HS-5 (cell line): Measurements from ENCODE around the gene ZFPM1.

Experiments
- DNase-seq: peaks from one replicate; pipeline ENCODE4 v3.0.0-alpha.2; 2012; ENCODE audit warnings: low read depth

Gene ZFPM1

DNA sequence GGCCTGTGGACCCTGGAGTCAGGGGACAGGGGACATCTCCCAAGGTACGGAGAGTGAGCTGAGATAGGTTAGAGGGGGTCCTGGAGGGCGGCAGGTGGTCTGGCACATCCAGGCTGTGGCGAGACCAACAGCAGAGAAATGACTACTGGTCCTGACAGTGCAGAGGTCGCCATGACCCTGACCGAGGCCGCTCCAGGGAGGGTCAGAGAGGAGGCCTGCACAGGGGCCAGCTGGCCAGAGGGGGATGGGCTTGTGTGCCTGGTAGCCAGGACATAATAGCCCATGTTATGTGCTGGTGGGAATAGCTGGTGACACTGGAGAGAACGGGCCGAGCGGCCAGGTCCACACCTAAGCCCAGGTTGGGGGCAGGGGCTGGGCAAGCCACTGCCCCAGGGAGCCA, 76.5 kb downstream of the ZFPM1 start:
- DNase-seq: no peak

- no peak for DNase-seq
Observed at GRCh38 chr16:88530051-88530857, 77.2 kb downstream of the ZFPM1 start.

DNA sequence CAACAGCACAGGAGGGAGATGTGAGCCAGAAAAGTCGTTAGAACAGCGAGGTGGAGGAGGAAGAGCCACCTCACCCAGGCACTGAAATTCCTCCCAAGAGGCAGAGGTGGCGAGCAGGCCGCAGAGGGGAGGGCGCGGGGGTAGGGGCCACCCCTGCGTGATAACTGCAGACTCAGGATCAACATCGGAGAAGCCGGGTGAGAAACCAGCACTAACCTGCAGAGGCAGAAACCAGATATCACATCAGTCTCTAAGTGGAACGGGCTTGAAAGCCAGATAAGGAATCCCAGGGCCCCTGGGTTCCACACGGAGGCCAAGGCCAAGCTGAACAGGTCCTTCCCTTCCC, 77.8 kb downstream of the ZFPM1 start:
- DNase-seq: no peak

DNA sequence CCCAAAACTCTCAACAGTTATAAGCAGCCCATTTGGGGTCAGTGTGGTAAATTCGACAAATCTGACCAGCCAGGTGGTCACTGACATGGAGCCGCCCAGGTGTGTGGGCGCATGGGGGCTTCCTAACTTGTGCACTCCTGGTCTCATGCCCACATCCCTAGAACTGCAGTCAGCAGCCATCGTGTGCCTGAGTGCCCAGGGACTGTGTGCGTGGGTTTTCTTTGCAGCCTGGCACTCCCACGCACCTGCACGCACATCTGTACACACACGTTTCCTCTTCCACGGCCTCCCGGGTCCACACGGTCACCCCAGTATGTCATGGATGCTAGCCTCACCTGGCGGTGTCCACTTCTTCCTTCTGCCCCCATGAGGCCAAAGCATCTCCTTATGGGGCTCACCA, 78.3 kb downstream of the ZFPM1 start:
- no peak for DNase-seq

DNA sequence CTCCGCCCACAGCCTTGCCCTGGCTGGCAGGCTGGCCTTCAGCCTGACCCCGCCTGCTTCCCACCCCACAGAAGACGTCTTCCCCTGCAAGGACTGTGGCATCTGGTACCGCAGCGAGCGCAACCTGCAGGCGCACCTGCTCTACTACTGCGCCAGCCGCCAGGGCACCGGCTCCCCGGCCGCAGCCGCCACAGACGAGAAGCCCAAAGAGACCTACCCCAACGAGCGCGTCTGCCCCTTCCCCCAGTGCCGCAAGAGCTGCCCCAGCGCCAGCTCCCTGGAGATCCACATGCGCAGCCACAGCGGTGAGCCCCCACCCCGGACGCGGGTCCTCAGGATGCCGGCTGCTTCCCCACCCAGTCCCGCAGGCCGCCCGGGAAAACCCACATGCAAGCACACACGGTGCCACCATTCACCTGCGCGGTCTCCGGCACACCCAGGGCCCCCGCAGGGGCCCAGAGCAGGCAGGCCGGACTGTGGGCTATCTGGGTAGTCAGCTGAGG, 78.9 kb downstream of the ZFPM1 start:
- no peak for DNase-seq

- DNase-seq: no peak
Observed at GRCh38 chr16:88532434-88533241, 79.6 kb downstream of the ZFPM1 start.

DNA sequence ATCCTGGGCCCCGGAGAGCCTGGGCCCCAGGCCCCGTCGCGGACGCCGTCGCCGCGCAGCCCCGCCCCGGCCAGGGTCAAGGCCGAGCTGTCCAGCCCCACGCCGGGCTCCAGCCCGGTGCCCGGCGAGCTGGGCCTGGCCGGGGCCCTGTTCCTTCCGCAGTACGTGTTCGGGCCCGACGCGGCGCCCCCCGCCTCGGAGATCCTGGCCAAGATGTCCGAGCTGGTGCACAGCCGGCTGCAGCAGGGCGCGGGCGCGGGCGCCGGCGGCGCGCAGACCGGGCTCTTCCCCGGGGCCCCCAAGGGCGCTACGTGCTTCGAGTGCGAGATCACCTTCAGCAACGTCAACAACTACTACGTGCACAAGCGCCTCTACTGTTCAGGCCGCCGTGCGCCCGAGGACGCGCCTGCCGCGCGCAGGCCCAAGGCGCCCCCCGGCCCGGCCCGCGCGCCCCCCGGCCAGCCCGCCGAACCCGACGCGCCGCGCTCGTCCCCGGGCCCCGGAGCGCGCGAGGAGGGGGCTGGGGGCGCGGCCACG, 80.4 kb downstream of the ZFPM1 start:
- peak; percentile 13 for DNase-seq

- DNase-seq: no peak
Observed at GRCh38 chr16:88533932-88534637, 81.0 kb downstream of the ZFPM1 start.

DNA sequence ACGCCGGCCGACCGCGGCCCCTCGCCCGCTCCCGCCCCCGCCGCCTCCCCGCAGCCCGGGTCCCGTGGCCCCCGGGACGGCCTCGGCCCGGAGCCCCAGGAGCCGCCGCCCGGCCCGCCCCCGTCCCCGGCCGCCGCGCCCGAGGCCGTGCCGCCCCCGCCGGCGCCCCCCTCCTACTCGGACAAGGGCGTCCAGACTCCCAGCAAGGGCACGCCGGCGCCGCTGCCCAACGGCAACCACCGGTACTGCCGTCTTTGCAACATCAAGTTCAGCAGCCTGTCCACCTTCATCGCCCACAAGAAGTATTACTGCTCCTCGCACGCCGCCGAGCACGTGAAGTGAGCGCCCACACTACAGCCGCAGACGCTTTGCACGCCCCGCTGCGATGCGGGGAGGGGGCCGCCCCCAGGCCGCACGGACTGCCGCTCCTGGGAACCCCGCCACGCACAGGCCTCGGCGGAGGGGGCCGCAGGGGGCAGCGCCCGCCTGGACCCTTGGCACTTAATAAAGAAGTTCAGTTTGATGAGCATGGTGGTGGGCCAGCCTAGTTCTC, 81.6 kb downstream of the ZFPM1 start:
- DNase-seq: no peak

DNA sequence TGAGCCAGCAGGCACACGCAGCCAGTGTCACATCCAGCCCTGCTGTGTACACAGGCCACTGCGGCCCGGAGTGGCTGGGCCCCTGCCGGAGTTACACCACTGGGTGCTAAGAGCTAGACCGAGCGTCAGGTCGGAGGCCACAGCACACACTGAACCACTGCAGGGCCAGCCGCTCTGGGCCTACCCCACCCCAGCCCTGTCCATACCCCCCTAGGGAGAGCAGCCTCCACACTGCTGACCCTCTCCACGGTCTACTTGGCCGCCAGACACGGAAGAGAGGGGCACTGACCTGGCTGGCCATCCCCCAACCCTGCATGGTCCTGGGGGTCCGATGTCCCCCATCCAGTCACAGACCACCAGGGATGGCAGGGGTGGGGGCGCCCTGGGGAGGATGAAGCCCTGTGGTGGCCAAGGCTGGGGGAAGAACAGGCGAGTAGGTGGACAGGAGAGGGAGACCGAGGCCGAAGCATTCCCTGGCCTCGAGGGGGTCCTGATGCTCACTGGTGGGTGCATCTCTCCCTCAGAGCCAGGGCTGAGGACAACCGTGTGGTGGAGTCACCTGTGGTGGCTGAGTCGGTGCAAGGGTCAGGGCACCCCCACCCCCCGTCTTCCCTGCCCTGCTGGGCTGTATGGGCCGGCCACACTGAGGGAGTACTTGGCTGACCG, 82.2 kb downstream of the ZFPM1 start:
- no peak for DNase-seq

GRCh38 chr16:88535857-88536222, 82.8 kb downstream of the ZFPM1 start:
- DNase-seq: no peak

GRCh38 chr16:88536510-88536909, 83.4 kb downstream of the ZFPM1 start:
- no peak for DNase-seq

DNA sequence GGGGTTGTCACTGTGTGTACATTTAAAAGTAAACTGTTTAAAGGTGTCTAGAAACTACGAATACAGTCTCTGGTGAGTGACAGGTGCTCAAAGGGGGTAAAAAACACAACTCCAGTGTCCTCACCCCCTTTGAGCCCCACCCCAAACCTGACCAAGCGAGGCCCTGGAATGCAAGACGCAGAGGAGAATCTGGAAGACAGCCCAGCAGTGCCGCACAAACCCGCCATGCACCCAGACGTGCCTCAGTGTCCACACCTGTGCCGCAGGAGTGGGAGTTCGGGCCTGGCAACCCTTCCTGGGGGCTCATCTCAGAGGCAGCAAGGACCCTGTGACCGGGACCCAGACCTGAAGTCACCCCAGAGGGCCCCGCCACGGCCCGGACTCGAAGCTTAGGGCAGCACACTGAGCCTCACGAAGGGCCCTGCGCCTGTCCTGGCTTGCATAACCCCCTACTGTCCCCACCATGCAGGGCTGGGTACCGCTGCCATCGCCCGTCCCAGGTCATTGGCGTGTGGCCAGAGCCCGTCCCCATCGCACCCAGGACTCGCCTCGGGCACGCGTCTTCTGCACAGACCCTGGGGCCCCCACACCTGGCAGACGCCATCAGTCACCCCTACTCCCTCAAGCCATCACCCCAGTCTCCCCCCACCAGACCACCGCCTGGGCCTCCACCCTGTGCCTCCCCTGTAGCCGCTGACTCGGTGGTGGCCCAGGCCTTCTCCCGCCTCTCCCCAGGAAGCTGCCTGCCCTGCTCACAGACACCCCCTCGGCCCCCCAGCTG, 84.1 kb downstream of the ZFPM1 start:
- no peak for DNase-seq

- DNase-seq: no peak
Observed at GRCh38 chr16:88537859-88538258, 84.8 kb downstream of the ZFPM1 start.

GRCh38 chr16:88538366-88539060, 85.4 kb downstream of the ZFPM1 start:
- no peak for DNase-seq

- no peak for DNase-seq
Observed at GRCh38 chr16:88539261-88539651, 86.2 kb downstream of the ZFPM1 start.

- DNase-seq: no peak
Observed at GRCh38 chr16:88539652-88540345, 86.7 kb downstream of the ZFPM1 start.

GRCh38 chr16:88540346-88540977, 87.4 kb downstream of the ZFPM1 start:
- DNase-seq: no peak
